Calu3 (cell line): Measurements from ENCODE around the gene CCN6. TPM values are rescaled to one million over a fixed set of nuclear protein-coding genes. Genes with fewer than 3 reads are reported as not detected.

Experiments
- BruUV-seq: library from RNA; stranded (reverse); fragments of 400-500 nt; replicated peaks from 2 replicates; lab custom pipeline; 2021; lab: Mats Ljungman, UMichigan
- CTCF ChIA-PET: fragments of 300-600 bp; sonication (Branson Sonifier 250); formaldehyde crosslinking; loops from one replicate; lab custom pipeline; 2022; ENCODE audit warnings: antibody characterized with exemption; lab: Charles Lee
- DNase-seq: peaks from one replicate; pipeline ENCODE4 v3.0.0; 2022
- H3K27ac Mint-ChIP-seq: one replicate; pipeline ENCODE4 v1.8.0; 2022; ENCODE audit warnings: mixed read lengths; ENCODE audit not compliant: unreplicated experiment
- H3K27me3 Mint-ChIP-seq: one replicate; pipeline ENCODE4 v1.8.0; 2022; ENCODE audit warnings: mixed read lengths; ENCODE audit not compliant: unreplicated experiment
- H3K36me3 Mint-ChIP-seq: one replicate; pipeline ENCODE4 v1.8.0; 2022; ENCODE audit warnings: mild to moderate bottlenecking, moderate library complexity, mixed read lengths; ENCODE audit not compliant: insufficient read depth, unreplicated experiment
- H3K4me1 Mint-ChIP-seq: one replicate; pipeline ENCODE4 v1.8.0; 2022; ENCODE audit warnings: mild to moderate bottlenecking, low read depth, mixed read lengths; ENCODE audit not compliant: unreplicated experiment
- H3K4me3 Mint-ChIP-seq: one replicate; pipeline ENCODE4 v1.8.0; 2022; ENCODE audit warnings: mild to moderate bottlenecking, low read depth, moderate library complexity, mixed read lengths; ENCODE audit not compliant: unreplicated experiment
- H3K9me3 Mint-ChIP-seq: one replicate; pipeline ENCODE4 v1.8.0; 2022; ENCODE audit warnings: low read depth, mixed read lengths; ENCODE audit not compliant: unreplicated experiment
- CTCF ChIP-seq: fragments of 200-600 bp; IDR thresholded peaks from one replicate; pipeline ENCODE4 v1.8.0; 2022; ENCODE audit warnings: antibody characterized with exemption; ENCODE audit not compliant: unreplicated experiment
- intact Hi-C: fragments of 100-400 bp; cut with micrococcal nuclease; formaldehyde crosslinking; loops from one replicate; pipeline ENCODE4 v1.10.0; 2022; ENCODE audit not compliant: unreplicated experiment
- total RNA-seq: library from RNA; stranded (reverse); gene quantifications from 2 replicates; pipeline ENCODE4 v1.2.3, GENCODE V29; 2022

CCN6 gene
- total RNA-seq, 1 experiment from 2014 or later: not detected

- no TSS peak for BruUV-seq
- no peak overlapping the region for H3K27ac Mint-ChIP-seq
- H3K4me3 Mint-ChIP-seq: no peak overlapping the region
- H3K27me3 Mint-ChIP-seq: no peaks in the 10 kb centered on the region
- no peaks in the 10 kb centered on the region for H3K36me3 Mint-ChIP-seq
- H3K4me1 Mint-ChIP-seq: no peaks in the 10 kb centered on the region
- CTCF ChIA-PET: no interaction called here
- no peak for DNase-seq
- TF ChIP-seq CTCF: no peak
- no peaks in the 10 kb centered on the region for H3K9me3 Mint-ChIP-seq
- intact Hi-C loops: no loop called here
These were observed 769 bp downstream of the CCN6 start for GRCh38 chr6:112054555-112055190.

GRCh38 chr6:112058243-112059032 lies 4.5 kb downstream of the CCN6 start:
- H3K4me3 Mint-ChIP-seq: no peak overlapping the region
- intact Hi-C loops: no loop called here
- H3K27me3 Mint-ChIP-seq: no peaks in the 10 kb centered on the region
- H3K4me1 Mint-ChIP-seq: no peaks in the 10 kb centered on the region
- no peak overlapping the region for H3K27ac Mint-ChIP-seq
- H3K36me3 Mint-ChIP-seq: no peaks in the 10 kb centered on the region
- no TSS peak for BruUV-seq
- CTCF ChIA-PET: no interaction called here
- no peaks in the 10 kb centered on the region for H3K9me3 Mint-ChIP-seq
- DNase-seq: no peak
- no peak for TF ChIP-seq CTCF

GRCh38 chr6:112061605-112062004 lies 7.7 kb downstream of the CCN6 start:
- TF ChIP-seq CTCF: no peak
- intact Hi-C loops: no loop called here
- Mint-ChIP-seq H3K9me3 (no peaks in the 10 kb centered on the region), H3K36me3 (no peaks in the 10 kb centered on the region), H3K4me1 (no peaks in the 10 kb centered on the region), H3K4me3 (no peak overlapping the region), H3K27ac (no peak overlapping the region), H3K27me3 (no peaks in the 10 kb centered on the region)
- BruUV-seq: no TSS peak
- CTCF ChIA-PET: no interaction called here
- DNase-seq: no peak

- CTCF ChIA-PET: interaction anchor here (0.6 kb wide), 1 partner anchor 493 kb away, joined by 3 read pairs; no protein-coding TSS in a partner anchor
- no TSS peak for BruUV-seq
- Mint-ChIP-seq H3K27ac (no peak overlapping the region), H3K36me3 (no peaks in the 10 kb centered on the region), H3K4me3 (no peak overlapping the region), H3K4me1 (no peaks in the 10 kb centered on the region), H3K27me3 (no peaks in the 10 kb centered on the region), H3K9me3 (no peaks in the 10 kb centered on the region)
- intact Hi-C loops: no loop called here
- no peak for TF ChIP-seq CTCF
- DNase-seq: no peak
These were observed 9.1 kb downstream of the CCN6 start for GRCh38 chr6:112062966-112063365.
